Left lobe of liver (tissue), 2 donors: ENCODE results near the gene ANKRD12. TPM values are rescaled to one million over a fixed set of nuclear protein-coding genes. Genes with fewer than 3 reads are reported as not detected.
"Not testable (repeated sequence)": the region's sequence is repeated elsewhere in the genome, so short reads cannot be mapped to it uniquely, and the experiment has no call there.

Source experiments
- ATAC-seq: fragments of 200-7000 bp; cut with Tn5 transposase; one replicate; pipeline ENCODE4 v1.9.1; 2020; ENCODE audit warnings: mild to moderate bottlenecking, moderate library complexity
- DNase-seq: peaks from one replicate; pipeline ENCODE4 v3.0.0-alpha.2; 2020; ENCODE audit warnings: low spot score
- total RNA-seq: library from RNA; stranded (reverse); gene quantifications from one replicate; pipeline ENCODE4 v1.2.1, GENCODE V29; 2021
- donor health status: DM: no; HTN: no; CAD: no; lungs with moderate emphysema.
- donor health status: DM: no; HTN: yes; CAD: no.

Gene ANKRD12
- total RNA-seq, 1 donor from 2014 or later = 15.0 TPM

DNA sequence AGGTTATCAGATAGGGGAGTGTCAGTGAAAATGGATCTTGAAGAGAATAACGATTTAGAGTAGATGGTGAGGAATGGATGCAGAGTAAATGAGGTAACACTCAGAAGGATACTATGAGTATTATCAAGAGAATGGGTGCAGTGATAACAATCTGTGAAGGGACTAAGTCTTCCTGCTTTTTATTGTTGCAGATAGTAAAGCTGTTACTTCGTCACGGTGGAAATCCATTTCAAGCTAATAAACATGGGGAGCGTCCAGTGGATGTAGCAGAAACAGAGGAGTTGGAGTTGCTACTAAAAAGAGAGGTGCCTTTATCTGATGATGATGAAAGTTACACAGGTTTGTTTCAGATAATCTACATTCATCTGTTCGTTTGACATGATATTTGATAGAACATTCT lies 85.1 kb downstream of the ANKRD12 start:
- DNase-seq (no peak), ATAC-seq (no peak)

DNA sequence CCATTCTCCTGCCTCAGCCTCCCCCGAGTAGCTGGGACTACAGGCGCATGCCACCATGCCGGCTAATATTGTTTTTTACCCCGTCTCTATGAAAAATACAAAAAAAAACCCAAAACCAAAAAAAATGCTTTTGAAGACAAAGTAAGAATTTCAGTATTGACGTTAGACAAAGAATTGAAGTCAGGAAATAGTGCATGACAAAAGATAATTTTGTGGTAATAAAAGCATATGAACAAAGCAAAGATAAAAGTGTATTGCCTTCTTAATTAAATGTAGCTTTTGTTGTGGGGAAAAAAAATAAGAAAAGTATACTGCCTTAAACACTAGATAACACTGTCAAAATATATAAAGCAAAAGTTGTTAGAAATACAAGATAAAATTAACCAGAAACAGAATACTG lies 86.8 kb downstream of the ANKRD12 start:
- ATAC-seq = no peak
- DNase-seq = no peak

DNA sequence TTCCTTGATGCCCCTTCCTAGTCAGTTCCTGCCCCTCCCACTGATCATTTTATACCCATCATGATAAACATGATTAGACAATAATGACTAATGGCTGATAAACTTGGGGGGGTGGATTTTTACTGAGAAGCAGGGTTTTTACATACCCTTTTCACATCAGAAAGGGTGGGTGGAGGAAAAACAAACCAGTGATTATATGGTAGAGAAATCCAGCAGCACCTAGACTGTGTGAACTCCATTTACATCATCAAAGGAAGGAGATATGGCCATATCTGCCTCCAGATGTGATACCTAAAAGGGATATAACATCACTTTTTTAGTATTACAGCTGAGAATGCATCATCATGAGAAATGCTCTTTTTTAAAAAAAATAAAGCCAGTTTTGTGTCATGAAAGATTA lies 89.9 kb downstream of the ANKRD12 start:
- ATAC-seq = no peak
- DNase-seq = no peak

DNA sequence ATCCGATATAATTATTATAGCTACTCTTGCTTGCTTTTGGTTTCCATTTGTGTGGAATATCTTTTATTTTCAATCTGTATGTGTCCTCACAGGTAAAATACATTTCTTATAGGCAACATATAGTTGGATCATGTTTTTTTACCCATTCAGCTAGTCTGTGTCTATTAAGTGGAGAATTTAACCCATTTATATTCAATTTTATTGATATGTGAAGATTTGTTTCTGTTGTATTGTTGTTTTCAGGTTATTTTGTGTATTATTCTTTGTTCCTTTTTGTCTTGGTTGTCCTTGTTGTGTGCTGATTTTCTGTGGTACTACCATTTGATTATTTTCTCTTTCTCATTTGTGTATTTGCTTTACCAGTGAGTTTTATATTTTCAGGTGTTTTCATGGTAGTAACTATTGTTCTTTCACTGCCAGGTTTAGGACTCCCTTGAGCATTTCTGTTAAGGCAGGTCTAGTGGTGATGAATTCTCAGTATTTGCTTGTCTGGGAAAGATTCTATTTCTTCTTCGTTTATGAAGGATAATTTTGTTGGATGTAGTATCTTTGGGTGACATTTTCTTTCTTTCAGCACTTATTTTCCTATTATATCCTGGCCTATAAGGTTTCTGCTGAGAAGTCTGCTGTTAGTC lies 95.4 kb downstream of the ANKRD12 start:
- ATAC-seq (no peak), DNase-seq (no peak)

DNA sequence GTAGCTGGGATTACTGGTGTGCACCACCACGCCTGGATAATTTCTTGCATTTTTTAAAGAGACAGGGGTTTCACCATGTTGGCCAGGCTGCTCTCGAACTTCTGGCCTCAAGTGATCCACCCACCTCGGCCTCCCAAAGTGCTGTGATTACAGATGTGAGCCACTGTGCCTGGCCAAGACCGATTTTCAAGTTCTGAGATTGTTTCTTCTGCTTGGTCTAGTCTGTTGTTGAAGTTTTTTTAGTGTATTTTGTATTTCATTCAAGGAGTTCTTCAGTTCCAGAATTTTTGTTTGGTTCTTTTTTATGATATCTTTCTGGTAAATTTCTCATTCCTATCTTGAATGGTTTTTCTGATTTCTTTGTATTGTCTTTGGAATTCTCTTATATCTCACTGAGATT lies 96.4 kb downstream of the ANKRD12 start:
- DNase-seq = no peak

DNA sequence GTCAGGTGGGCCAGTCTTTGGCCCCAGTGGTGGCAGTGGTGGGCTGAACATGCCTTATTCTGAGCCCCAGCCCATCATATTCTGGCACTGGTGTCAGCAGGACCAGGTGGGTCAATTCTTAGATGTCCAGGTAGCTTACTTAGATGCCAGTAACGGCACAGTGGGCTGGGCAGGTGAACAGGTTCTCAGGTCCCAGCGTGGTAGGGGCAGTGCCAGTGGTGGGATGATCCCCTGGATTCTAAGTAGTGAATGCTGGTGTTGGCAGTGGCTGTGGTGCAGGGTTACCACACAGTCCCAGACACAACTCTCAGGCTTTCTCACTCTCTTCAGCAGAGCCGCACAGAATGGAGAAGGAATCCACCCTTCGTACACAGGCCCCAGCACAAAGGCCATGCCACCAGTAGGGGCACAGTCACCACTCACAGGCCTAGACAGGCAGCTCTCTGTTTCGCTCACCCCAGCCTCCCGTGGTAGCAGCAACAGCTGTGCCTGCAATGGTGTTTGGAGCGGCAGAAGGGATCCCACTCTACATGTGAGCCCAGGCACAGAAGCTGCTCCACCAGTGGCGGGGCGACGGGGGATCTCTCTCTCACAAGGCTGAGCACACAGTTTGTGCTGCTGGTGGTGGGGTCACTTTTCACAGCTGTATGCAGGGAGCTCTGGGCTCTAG lies 97.3 kb downstream of the ANKRD12 start:
- no peak for DNase-seq
- no peak for ATAC-seq

More for the DNA sequence above, 96.4 kb downstream of the ANKRD12 start:
- ATAC-seq = no peak

DNA sequence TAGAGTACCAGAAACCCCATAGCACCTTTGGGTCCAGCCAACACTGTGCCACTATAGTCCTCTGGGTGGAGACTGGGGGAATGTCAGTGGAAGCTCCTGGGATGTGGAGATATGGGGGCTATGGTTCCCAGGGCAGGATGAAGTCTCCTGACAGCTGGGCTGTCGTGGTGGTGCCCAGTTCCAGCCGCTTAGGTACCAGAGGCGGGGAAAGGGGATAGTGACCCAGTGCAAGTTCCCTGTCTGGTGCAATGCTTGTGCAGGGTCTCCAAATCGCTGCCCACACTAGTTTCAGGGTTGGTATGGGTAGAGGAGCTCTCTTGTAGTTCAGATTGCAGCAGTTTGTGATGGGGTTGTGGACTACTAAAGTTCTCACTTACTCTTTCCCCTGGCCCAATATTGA lies 97.9 kb downstream of the ANKRD12 start:
- ATAC-seq (no peak), DNase-seq (no peak)

DNA sequence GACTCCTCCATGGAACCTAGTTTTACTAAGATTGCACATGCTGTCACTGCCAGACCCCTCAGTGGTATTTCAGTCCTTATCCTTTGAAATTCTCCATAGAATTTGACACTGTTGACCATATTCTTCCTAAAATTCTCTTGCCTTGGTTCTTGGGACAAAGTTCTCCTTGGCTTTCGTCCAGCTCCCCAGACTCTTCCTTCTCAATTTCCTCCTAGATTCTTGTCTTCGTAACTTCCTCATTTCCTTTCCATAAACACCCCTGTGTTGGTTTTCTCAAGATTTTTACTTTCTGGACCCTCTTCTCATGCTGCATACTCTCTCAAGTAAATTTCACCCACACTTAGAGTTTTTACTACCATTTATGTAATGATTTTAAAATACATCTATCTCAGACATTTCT lies 101.4 kb downstream of the ANKRD12 start:
- DNase-seq (no peak), ATAC-seq (no peak)

DNA sequence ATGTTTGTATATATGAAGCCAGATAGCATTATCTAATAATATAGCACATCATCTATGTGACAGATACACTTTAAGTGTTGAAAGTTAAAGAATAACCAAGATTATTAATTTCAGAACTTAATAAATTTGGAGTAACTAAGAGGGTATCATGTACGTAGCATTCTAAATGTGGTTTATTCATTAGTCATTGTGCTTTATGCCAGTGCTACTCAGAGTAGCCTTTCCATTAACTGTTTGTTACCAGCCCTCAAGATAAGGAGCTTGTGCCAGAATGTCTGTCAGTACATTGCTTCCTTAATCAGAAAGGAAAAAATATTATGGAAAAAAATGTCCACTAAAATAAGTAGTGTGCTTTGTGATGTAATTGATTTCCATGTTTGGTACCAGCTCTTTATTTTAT lies 103.1 kb downstream of the ANKRD12 start:
- ATAC-seq (no peak), DNase-seq (no peak)

DNA sequence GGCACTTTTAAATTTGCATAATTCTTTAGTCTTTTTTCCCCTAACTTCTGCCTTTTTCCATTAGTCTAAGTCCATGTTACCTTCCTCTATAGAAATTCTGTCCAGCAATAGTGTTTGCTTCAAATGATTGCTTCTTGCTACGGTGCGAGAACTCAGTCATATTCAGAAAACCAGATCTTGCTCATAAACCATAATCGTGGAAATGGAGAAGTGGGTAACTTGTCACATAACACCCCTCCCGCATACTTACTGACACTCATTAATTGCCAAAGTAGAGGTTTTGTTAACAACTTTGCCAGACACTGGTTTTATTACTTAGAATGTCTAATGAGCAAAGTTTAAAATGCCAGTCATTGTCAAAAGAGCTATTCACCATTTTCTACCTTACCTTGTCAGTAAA lies 103.7 kb downstream of the ANKRD12 start:
- no peak for ATAC-seq
- DNase-seq = no peak

DNA sequence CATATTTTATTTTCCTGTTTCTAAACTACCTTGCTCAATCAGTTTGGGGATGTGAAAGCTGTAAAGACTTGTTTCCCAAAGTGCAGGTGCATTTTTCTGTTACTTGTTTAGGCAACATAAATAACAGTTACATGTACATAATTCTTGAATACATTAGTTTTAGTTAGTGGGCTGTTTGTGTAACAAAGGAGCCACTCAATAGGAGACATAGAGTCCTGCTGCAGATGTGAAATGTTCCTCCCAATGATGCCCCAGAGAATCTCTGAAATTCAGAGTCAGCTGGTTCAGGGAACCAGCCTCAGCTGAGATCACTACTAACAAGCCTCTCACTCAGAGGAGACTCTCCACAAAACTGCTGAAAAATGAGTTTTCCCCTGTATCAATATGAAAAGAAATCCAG lies 106.4 kb downstream of the ANKRD12 start:
- no peak for ATAC-seq

DNA sequence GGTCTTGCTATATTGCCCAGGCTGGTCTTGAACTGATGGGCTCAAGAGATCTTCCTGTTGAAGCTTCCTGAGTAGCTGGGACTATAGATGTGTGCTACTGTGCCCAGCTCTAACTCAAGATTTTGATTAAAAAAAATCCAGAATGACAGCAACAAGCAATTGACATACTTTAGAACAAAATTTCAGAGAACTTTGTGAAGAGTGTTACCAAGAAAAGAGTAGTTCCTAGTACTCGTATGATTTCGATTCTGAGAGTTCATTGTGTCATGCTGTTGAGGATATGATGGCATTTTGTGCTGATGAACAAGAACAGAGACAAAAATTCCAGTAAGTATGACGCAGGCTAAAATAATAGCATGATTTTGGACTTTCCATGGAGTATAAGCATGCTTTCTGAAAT lies 107.8 kb downstream of the ANKRD12 start:
- DNase-seq = no peak
- no peak for ATAC-seq

More for the DNA sequence above, 106.4 kb downstream of the ANKRD12 start:
- DNase-seq = no peak

DNA sequence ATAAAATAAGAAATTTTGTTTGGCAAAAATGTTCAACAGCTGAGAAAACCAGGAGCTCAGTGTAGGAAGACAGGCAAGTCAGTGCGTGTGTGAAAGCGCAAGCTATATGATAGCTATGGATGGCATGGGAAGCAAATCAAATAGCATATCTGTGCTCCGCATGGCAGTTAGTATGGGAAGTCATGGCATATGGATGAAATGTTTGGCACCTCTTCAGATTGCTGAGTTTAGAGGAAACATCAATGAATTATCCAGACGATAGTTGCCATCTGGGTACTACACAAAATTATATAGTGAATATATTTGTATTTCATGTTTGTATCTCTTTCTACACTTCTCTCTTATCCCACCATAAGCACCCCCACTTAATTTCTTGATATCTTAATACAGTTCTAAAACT lies 112.1 kb downstream of the ANKRD12 start:
- ATAC-seq = no peak

DNA sequence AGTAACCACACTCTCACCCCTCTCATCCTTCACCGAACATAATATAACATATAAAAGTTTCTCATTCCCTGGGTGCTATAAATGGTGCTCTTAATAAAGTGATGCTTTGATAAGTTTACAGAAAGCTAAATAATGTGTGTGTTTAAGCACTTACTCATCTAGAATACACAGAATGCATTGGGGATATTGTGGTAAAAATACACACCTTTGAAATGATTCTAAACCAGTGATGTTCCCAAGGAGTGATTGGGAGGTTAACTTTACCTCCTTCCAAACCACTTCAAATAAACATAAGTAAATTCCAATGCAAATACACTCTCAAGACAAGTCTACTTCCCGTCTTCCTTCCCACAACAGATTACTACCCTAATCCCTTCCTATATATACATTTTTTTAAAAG lies 112.7 kb downstream of the ANKRD12 start:
- no peak for DNase-seq
- no peak for ATAC-seq

More for the DNA sequence above, 112.1 kb downstream of the ANKRD12 start:
- DNase-seq = no peak

DNA sequence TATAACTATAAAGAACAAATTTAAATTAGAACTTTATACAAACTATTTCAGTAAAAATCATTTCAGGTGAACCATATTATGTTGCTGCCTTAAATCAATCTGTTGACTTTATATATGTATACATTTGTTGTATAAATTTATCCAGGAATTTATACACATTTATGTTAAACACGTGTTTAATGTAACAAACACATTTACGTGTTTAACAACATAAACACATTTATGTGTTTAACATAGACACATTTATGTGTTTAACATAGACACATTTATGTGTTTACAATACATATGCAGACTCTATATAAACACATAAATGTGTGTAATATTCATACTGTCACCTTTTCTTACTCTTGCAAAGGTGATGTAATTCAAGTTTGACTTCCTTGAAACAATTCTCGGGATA lies 122.6 kb downstream of the ANKRD12 start:
- ATAC-seq = no peak
- no peak for DNase-seq

DNA sequence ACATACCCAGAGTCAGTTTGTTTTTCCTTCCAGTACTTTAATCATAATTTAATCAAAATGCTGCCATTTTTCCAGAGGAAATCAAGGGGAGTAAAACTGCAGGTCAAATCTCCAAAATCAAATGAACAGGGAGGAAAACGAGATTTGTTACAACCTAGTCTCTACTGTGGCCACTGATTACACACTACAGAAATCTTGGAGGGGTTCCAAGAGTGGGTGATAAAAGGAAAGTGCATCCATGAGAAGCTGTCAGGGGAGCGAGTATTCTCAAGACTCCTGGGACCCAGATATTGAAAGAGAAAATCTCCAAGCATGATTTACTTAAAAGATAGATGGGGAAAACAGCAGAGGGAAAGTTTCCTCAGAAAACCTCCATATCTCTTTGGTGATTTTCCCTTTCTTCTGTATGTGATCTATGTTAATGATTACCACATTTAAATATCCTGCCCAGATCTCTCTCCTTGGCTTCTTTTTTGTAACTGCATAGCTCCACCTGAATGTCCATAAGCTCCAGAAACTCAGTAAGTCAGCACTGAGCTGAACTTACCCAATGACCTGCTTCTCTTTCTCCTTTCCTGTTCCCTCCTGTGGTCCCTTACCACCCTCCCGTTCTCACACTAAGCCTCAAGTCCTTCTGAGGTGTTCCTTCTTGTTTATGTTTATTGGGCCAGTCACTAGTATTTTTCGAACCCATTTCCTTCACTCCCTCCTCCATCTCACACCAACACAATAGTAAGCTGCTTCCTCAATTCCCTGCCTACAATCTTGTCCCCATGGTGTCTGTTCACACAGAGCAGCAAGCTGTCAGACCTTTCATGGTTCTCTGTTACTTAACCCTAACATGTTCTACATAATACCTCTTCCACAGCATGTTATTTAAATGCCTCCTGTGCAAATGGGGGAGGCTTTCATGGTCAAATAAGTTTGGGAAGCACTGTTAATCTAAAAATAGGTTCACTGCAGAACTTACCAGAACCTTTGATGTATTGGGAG lies 124.1 kb downstream of the ANKRD12 start:
- no peak for DNase-seq
- ATAC-seq = peak; percentile 63

DNA sequence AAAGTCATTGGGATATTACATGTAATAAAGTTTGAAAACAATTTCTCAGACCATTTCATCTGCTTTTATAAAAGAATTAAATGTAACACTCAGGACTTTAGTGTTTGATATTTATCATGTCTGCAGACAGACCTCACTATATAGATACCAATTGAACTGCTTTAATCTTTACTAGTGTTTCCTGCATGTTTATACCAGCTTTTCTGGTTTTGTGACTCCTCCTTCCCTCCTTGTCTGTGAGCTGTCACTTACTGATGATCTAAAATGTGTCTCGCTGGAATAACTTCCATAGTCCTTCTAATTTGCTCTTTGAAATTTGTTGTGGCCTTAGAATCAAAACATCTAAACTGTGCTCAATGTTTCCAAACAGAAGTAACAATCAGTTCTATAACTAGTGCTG lies 126.7 kb downstream of the ANKRD12 start:
- DNase-seq (no peak), ATAC-seq (no peak)

DNA sequence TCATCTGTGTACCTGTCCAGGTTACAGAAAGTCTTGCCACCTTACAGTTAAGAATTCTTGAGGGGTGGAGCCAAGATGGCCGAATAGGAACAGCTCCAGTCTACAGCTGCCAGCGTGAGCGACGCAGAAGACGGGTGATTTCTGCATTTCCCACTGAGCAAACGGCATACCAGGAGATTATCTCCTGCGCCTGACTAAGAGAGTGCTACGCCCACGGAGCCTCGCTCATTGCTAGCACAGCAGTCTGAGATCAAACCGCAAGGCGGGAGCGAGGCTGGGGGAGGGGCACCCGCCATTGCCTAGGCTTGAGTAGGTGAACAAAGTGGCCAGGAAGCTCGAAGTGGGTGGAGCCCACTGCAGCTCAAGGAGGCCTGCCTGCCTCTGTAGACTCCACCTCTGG lies 128.2 kb downstream of the ANKRD12 start:
- DNase-seq, ATAC-seq: not testable (repeated sequence)

DNA sequence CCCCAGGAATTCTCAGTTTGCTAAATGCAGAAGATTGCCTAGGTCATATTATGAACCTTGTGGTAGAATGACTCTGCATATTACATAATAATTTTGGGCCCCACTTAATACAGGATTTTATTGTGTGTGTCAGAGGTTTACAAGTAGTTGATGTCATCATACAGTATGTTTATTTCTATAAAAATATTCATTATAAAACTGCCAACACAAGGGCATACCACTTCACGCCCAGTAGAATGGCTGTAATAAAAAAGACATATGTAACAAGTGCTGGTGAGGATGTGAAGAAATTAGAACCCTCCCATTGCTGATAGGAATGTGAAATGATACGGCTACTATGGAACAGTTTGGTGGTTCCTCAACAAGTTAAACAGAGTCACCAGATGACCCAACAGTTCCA lies 136.6 kb downstream of the ANKRD12 start:
- ATAC-seq = no peak
- DNase-seq = no peak

DNA sequence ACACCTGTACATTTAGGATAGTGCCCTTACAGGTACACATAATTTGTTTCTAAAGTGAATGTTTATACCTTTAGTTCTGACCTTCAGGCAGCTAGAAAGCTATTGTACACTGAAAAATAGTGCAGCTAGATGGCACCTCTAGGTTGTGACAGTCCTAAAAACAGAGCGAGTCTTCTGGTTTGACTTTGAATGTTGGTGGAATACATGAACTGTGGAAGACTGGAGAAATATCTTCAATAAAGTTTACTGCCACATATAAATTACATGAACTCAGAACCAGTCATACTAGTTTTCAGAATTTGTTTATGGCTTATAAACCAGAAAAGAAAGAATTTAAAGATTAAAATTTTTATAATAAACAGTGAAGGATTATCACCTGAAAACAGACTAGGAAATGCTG lies 139.3 kb downstream of the ANKRD12 start:
- no peak for ATAC-seq

DNA sequence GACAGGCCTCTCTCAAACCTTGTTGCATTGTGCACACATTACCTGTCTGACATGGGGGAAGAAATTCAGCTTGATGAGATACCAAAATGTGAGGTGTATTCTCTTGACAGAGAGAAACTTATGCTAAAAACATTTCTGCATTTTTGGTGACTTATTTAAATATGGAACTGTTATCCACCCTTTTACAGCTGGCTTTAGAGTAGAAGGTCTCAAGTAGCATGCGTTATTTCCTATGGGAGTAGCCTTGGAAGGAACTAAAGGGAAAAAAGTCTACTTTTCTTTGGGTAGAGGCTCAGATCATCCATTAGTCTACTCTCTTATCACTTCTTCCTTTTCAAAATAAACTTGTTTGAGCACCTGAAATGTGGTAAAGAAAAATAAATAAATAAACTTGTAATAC lies 141.4 kb downstream of the ANKRD12 start:
- ATAC-seq (no peak), DNase-seq (no peak)

More for the DNA sequence above, 139.3 kb downstream of the ANKRD12 start:
- no peak for DNase-seq

DNA sequence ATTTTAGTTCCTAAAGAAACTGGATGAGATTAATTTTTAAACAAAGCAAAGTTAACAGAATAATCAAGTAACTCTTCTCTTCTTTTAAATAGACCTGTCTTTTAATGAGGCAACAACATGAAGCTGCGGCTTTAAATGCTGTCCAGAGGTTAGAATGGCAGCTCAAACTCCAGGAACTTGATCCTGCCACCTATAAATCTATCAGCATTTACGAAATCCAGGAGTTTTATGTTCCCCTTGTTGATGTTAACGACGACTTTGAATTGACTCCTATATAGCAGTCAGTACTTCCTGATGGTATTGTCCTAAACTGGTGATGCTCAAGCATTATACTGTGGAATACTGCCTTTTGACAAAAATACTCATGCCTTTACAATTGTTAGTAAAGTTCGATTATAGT lies 144.3 kb downstream of the ANKRD12 start:
- DNase-seq (no peak), ATAC-seq (no peak)
